ENCODE measurements around the gene TFAP2E. TPM values are rescaled to one million over a fixed set of nuclear protein-coding genes. Genes with fewer than 3 reads are reported as not detected.

The TFAP2E gene
- total RNA-seq, 1 experiment from 2014 or later: 3.2 TPM

GRCh38 chr1:35644204-35644603, 71.1 kb downstream of the TFAP2E start:
- ChIA-PET CTCF (no interaction called here), POLR2A (no interaction called here)
- peaks cover 3% of the 10 kb centered on the region; the same call in 1 of the 2 replicates for H3K4me1 ChIP-seq (ENCODE audit: control insufficient read depth, insufficient read depth, low read length)
- in situ Hi-C loops (cut with HindIII; ENCODE audit: low pct_unique_long_range_greater_than_20kb, low sequenced_read_pairs) (no loop called here), intact Hi-C loops (cut with micrococcal nuclease; ENCODE audit: unreplicated experiment) (loop anchor here (5.0 kb wide), 1 partner anchor 73 kb away; the partner anchor contains the start of gene C1orf216)
- no TSS peak for BruUV-seq (replicated peaks)
- no peak for ATAC-seq
- H3K36me3 ChIP-seq (ENCODE audit: control insufficient read depth, insufficient read depth, low read length): no peaks in the 10 kb centered on the region; the same call in 1 of the 2 replicates
- H3K27ac ChIP-seq (ENCODE audit: low read length): no peak overlapping the region
- peaks cover 4% of the 10 kb centered on the region; the same call in 1 of the 2 replicates for H3K27me3 ChIP-seq (ENCODE audit: control insufficient read depth, insufficient read depth, low read length)
- H3K4me3 ChIP-seq (ENCODE audit: low read depth in 2 of 2, low read length in 2 of 2): no peak overlapping the region
- no peaks in the 10 kb centered on the region for H3K9me3 ChIP-seq (ENCODE audit: control insufficient read depth, insufficient read depth, low read depth, low read length)
- DNase-seq (ENCODE audit: low read depth, low spot score): no peak
- TF ChIP-seq CTCF (IDR thresholded peaks at IDR 0.05): no peak
- no peak for TF ChIP-seq SIN3A (IDR thresholded peaks at IDR 0.05; ENCODE audit: borderline replicate concordance, insufficient read depth, low read depth, low read length)
- no peak for TF ChIP-seq POLR2AphosphoS5 (IDR thresholded peaks at IDR 0.05; ENCODE audit: low read depth, low read length)
- no peak for TF ChIP-seq TCF7L2 (IDR thresholded peaks at IDR 0.05; ENCODE audit: low read depth, low read length)
- no peak for TF ChIP-seq REST (IDR thresholded peaks at IDR 0.05; ENCODE audit: insufficient read depth in 1 of 2, low read depth in 2 of 2, low read length in 1 of 2)

Other genes starting within 250 kb of the TFAP2E start
- 60.0 TPM for gene KIAA0319L, start 15.9 kb upstream of the TFAP2E start, total RNA-seq (2021; ENCODE audit: unreplicated experiment)
- 64.1 TPM for gene NCDN, start 15.5 kb upstream of the TFAP2E start, total RNA-seq (2021; ENCODE audit: unreplicated experiment)
- 95.0 TPM for gene PSMB2, start 68.2 kb downstream of the TFAP2E start, total RNA-seq (2021; ENCODE audit: unreplicated experiment)
- 28.0 TPM for gene C1orf216, start 145.6 kb downstream of the TFAP2E start, total RNA-seq (2021; ENCODE audit: unreplicated experiment)
- gene CLSPN, start 196.7 kb downstream of the TFAP2E start, total RNA-seq (2021; ENCODE audit: unreplicated experiment): 52.1 TPM
- gene AGO4, start 234.7 kb downstream of the TFAP2E start, total RNA-seq (2021; ENCODE audit: unreplicated experiment): 14.8 TPM